ENCODE data around the gene DHX40.

The DHX40 gene

DNA sequence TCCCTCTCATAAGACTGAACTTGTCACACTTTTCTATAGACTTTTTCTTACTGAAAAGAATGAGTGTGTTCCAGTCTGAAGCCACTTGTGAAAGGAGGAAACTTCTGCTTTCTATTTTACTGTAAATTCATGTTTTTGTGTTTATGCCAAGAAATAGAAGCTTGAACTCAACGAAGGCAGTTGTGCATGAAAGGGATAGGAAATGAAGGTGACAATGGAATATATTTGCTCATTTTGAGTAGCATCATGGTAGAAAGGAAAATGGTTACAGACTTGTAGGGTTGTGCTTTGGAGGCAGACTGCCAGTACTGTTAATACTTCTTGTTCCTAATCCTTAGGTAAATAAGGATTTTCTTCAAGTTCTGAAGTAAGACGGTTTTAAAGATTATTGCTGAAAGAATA lies 62.4 kb downstream of the DHX40 start:
- TF ChIP-seq MYC (IDR thresholded peaks at IDR 0.05; ENCODE audit: low read depth, low read length) (no peak), POLR2A (IDR thresholded peaks at IDR 0.05; ENCODE audit: extremely low read depth, insufficient read length) (no peak), CTCF (IDR thresholded peaks at IDR 0.05; ENCODE audit: low read depth, low read length) (no peak)
- TF ChIP-seq, protein P1, sequence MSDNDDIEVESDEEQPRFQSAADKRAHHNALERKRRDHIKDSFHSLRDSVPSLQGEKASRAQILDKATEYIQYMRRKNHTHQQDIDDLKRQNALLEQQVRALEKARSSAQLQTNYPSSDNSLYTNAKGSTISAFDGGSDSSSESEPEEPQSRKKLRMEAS (IDR thresholded peaks at IDR 0.05; ENCODE audit: low read depth, low read length) = no peak
- peak; percentile 9 for DNase-seq (ENCODE audit: low read depth)
- no peak overlapping the region for H3K4me3 ChIP-seq (ENCODE audit: low read depth, low read length)

DNA sequence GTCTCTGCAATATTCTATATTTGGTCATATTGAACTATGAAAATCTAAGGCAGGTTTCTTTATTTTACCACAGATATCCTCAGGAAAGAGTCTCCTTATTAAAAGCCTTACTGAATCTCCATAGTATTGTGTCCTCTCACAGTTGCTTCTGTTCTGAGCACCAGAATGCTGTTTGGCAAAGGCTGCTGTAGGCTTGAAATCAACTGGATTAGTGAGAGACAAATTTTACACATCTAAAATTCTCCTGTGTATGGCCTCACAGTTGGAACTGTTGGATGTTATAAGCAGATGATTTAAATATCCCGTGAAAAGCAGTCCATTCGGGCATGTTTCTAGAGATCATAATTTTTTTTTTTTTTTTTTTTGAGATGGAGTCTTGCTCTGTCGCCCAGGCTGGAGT lies 63.8 kb downstream of the DHX40 start:
- TF ChIP-seq, protein P1 (IDR thresholded peaks at IDR 0.05; ENCODE audit: low read depth, low read length) = no peak
- TF ChIP-seq MYC (IDR thresholded peaks at IDR 0.05; ENCODE audit: low read depth, low read length) (no peak), CTCF (IDR thresholded peaks at IDR 0.05; ENCODE audit: low read depth, low read length) (no peak), POLR2A (IDR thresholded peaks at IDR 0.05; ENCODE audit: extremely low read depth, insufficient read length) (no peak)
- H3K4me3 ChIP-seq (ENCODE audit: low read depth, low read length) = no peak overlapping the region
- no peak for DNase-seq (ENCODE audit: low read depth)

GRCh38 chr17:59631276-59631675 lies 65.9 kb downstream of the DHX40 start:
- DNase-seq (ENCODE audit: low read depth) = no peak
- TF ChIP-seq POLR2A (IDR thresholded peaks at IDR 0.05; ENCODE audit: extremely low read depth, insufficient read length) (no peak), CTCF (IDR thresholded peaks at IDR 0.05; ENCODE audit: low read depth, low read length) (no peak), MYC (IDR thresholded peaks at IDR 0.05; ENCODE audit: low read depth, low read length) (no peak)
- TF ChIP-seq, protein P1 (IDR thresholded peaks at IDR 0.05; ENCODE audit: low read depth, low read length) = no peak

GRCh38 chr17:59632398-59632797 lies 67.0 kb downstream of the DHX40 start:
- no peak for DNase-seq (ENCODE audit: low read depth)
- no peak overlapping the region for H3K4me3 ChIP-seq (ENCODE audit: low read depth, low read length)
- TF ChIP-seq CTCF (IDR thresholded peaks at IDR 0.05; ENCODE audit: low read depth, low read length) (no peak), POLR2A (IDR thresholded peaks at IDR 0.05; ENCODE audit: extremely low read depth, insufficient read length) (no peak), MYC (IDR thresholded peaks at IDR 0.05; ENCODE audit: low read depth, low read length) (no peak)
- TF ChIP-seq, protein P1 (IDR thresholded peaks at IDR 0.05; ENCODE audit: low read depth, low read length) = no peak

More at GRCh38 chr17:59631276-59631675, 65.9 kb downstream of the DHX40 start:
- H3K4me3 ChIP-seq (ENCODE audit: low read depth, low read length) = no peak overlapping the region

DNA sequence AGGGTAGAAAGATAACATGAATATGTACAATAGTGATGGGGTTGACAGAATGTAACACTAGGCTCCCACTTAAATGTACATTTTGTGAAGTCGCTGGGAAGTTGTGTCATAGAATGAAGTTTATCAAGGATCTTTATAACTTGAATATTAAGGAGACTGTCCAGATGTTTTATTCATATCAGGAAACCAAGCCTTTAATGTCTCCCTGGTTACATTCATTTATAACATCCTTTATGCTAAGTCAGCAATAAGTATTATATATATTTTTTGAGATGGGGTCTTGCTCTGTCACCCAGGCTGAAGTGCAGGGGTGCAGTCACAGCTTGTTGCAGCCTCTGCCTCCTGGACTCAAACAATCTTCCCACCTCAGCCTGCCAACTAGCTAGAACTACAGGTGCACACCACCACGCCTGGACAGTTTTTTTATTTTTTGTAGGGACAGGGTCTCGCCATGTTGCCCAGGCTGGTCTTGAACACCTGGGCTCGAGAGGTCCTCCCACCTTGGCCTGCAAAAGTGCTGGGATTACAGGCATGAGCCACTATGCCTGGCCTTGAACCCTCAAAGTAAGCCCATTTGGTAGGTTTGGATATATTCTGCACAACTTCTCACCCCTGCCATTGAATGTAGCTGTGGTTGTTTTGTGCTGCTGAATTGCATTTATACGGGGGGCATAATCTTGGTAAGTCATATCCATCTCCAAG lies 68.4 kb downstream of the DHX40 start:
- no peak overlapping the region for H3K4me3 ChIP-seq (ENCODE audit: low read depth, low read length)
- TF ChIP-seq MYC (IDR thresholded peaks at IDR 0.05; ENCODE audit: low read depth, low read length) (no peak), POLR2A (IDR thresholded peaks at IDR 0.05; ENCODE audit: extremely low read depth, insufficient read length) (no peak)
- TF ChIP-seq, protein P1 (IDR thresholded peaks at IDR 0.05; ENCODE audit: low read depth, low read length) = no peak
- DNase-seq (ENCODE audit: low read depth) = no peak

Measured in NB4 (cell line).